ENCODE results near the gene EZR.

Gene EZR

GRCh38 chr6:158717341-158718330 lies 101.5 kb downstream of the EZR start:
- DNase-seq = no peak
